ENCODE results near the gene HOXC5.

Gene HOXC5

GRCh38 chr12:53996240-53997203 lies 36.3 kb upstream of the HOXC5 start:
- no peak for DNase-seq

- no peak for DNase-seq
Measured at GRCh38 chr12:53997204-53998109, 35.4 kb upstream of the HOXC5 start.

GRCh38 chr12:53998110-53998899 lies 34.5 kb upstream of the HOXC5 start:
- no peak for DNase-seq

- no peak for DNase-seq
Measured at GRCh38 chr12:53998900-53999236, 34.0 kb upstream of the HOXC5 start.

GRCh38 chr12:53999559-54000115 lies 33.2 kb upstream of the HOXC5 start:
- no peak for DNase-seq

- no peak for DNase-seq
Measured at GRCh38 chr12:54000116-54001114, 32.4 kb upstream of the HOXC5 start, which contains the start of gene HOXC9. Gene HOXC9, plus strand, starts transcription at chr12:54000161. Its CDS starts 28 bp downstream, at chr12:54000189.

GRCh38 chr12:54001283-54002187 lies 31.3 kb upstream of the HOXC5 start:
- no peak for DNase-seq

GRCh38 chr12:54002278-54002914 lies 30.5 kb upstream of the HOXC5 start:
- no peak for DNase-seq

GRCh38 chr12:54002915-54003389 lies 29.9 kb upstream of the HOXC5 start:
- DNase-seq: no peak

- no peak for DNase-seq
Measured at GRCh38 chr12:54003625-54004024, 29.2 kb upstream of the HOXC5 start.

GRCh38 chr12:54004063-54004840 lies 28.6 kb upstream of the HOXC5 start:
- DNase-seq: no peak

GRCh38 chr12:54004841-54005530 lies 27.9 kb upstream of the HOXC5 start:
- DNase-seq: no peak

- DNase-seq: no peak
Measured at GRCh38 chr12:54005531-54005852, 27.4 kb upstream of the HOXC5 start.

- no peak for DNase-seq
Measured at GRCh38 chr12:54005853-54006558, 26.8 kb upstream of the HOXC5 start.

GRCh38 chr12:54006559-54007220 lies 26.2 kb upstream of the HOXC5 start:
- no peak for DNase-seq

- DNase-seq: no peak
Measured at GRCh38 chr12:54007538-54008259, 25.2 kb upstream of the HOXC5 start.

Measured in NCI-H526 treated with DMSO at 0.1 percent for 48 hours (cell line).